Measurements from ENCODE around the gene TMEM164. TPM values are rescaled to one million over a fixed set of nuclear protein-coding genes. Genes with fewer than 3 reads are reported as not detected.

The TMEM164 gene
- total RNA-seq, 1 experiment from 2014 or later = 24.0 TPM

GRCh38 chrX:110194977-110195376 is 192.1 kb downstream of the TMEM164 start:
- no peak for DNase-seq (ENCODE audit: low read depth)

GRCh38 chrX:110201799-110202198 is 198.9 kb downstream of the TMEM164 start:
- DNase-seq (ENCODE audit: low read depth) = peak; percentile 44

GRCh38 chrX:110204986-110205385 is 202.1 kb downstream of the TMEM164 start:
- DNase-seq (ENCODE audit: low read depth) = peak; percentile 82

- no peak for DNase-seq (ENCODE audit: low read depth)
Measured at GRCh38 chrX:110208092-110208491, 205.2 kb downstream of the TMEM164 start.

GRCh38 chrX:110210417-110211139 is 207.7 kb downstream of the TMEM164 start:
- DNase-seq (ENCODE audit: low read depth) = peak; percentile 66

- DNase-seq (ENCODE audit: low read depth) = no peak
Measured at GRCh38 chrX:110211340-110211739, 208.4 kb downstream of the TMEM164 start.

GRCh38 chrX:110212299-110212698 is 209.4 kb downstream of the TMEM164 start:
- no peak for DNase-seq (ENCODE audit: low read depth)

GRCh38 chrX:110213183-110213582 is 210.3 kb downstream of the TMEM164 start:
- no peak for DNase-seq (ENCODE audit: low read depth)

- no peak for DNase-seq (ENCODE audit: low read depth)
Measured at GRCh38 chrX:110214684-110215083, 211.8 kb downstream of the TMEM164 start.

- DNase-seq (ENCODE audit: low read depth) = no peak
Measured at GRCh38 chrX:110215411-110215810, 212.5 kb downstream of the TMEM164 start.

- no peak for DNase-seq (ENCODE audit: low read depth)
Measured at GRCh38 chrX:110216027-110216426, 213.1 kb downstream of the TMEM164 start.

- DNase-seq (ENCODE audit: low read depth) = no peak
Measured at GRCh38 chrX:110218591-110218990, 215.7 kb downstream of the TMEM164 start.

GRCh38 chrX:110219920-110220319 is 217.0 kb downstream of the TMEM164 start:
- peak; percentile 36 for DNase-seq (ENCODE audit: low read depth)

GRCh38 chrX:110222497-110223257 is 219.8 kb downstream of the TMEM164 start:
- DNase-seq (ENCODE audit: low read depth) = no peak

- no peak for DNase-seq (ENCODE audit: low read depth)
Measured at GRCh38 chrX:110224926-110225617, 222.2 kb downstream of the TMEM164 start.

- peak; percentile 45 for DNase-seq (ENCODE audit: low read depth)
Measured at GRCh38 chrX:110226931-110227330, 224.0 kb downstream of the TMEM164 start.

Data from LHCN-M2 (cell line).